HL-60/S4 (cell line): Measurements from ENCODE around the gene PHOX2A.

Source experiments
- in situ Hi-C: fragments of 300-500 bp; cut with MboI; formaldehyde crosslinking; loops from 2 replicates; pipeline ENCODE4 v1.14.3; 2022; ENCODE audit warnings: low sequenced_read_pairs

The PHOX2A gene

GRCh38 chr11:72250661-72251464 is 6.9 kb upstream of the PHOX2A start:
- in situ Hi-C loops = no loop called here

- in situ Hi-C loops = no loop called here
Measured at GRCh38 chr11:72249961-72250360, 6.0 kb upstream of the PHOX2A start.

DNA sequence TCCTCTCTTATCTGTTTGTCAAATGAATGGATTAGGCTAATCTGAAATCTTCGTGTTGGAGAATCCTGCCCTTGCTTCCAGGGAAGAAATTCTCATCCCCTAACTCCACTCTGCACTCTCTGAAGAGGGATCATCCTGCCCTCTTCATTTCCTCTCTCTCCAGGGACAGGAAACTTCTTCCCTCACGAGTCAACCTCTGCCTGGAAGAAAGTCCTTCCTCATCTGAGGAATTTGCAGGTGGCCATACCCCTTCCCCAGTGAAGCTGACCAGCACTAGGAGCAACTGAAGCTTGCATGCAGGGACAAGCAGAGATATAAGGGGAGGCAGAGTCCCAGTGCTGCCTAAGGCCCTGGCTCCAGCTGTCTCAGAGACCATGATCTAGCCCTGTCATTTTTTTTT is 3.6 kb upstream of the PHOX2A start:
- in situ Hi-C loops = no loop called here

- in situ Hi-C loops = no loop called here
Measured at GRCh38 chr11:72245263-72245816, 1.4 kb upstream of the PHOX2A start.

DNA sequence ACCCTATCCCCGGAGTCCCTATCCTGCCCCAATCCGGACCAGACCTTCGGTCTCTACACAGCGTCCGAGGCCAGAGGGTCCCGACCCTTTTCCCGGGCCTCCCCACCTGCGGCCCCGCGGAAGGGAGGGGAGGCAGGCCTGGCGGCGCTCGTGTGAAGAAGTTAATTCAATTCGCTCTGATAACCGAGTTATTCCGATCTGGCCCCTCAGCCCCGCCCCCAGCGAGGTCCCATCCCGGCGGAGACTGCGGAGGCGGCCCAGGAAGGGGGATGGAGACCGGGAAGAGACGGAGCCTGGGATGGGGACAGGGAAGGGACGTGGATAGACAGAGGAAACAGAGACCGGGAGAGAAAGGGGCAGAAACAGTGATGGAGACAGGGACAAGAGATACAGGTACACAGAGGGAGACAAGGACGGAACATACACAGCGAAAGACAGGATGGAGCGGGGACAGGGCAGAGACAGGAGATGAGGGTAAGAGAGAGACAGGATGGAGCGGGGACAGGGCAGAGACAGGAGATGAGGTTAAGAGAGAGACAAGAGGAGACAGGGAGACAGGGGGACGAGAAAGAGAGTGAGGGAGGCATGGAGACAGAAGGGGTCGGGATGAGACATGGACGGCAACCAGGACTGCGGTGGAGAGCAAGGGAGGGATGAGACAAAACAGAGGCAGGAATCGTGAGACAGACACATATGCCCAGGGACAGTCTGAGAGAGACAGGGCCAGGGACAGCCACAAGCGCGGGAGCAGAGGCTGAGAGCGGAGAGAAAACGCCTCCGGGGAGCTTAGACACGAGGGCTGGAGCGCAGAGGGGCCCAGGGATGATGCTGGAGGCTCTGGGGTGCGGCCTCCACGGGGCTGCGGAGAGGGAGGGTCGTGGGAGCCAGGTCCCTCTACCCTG is 636 bp upstream of the PHOX2A start:
- in situ Hi-C loops = no loop called here

- in situ Hi-C loops = no loop called here
Measured at GRCh38 chr11:72243173-72244059, 560 bp downstream of the PHOX2A start.

GRCh38 chr11:72242141-72242540 is 1.8 kb downstream of the PHOX2A start:
- in situ Hi-C loops = no loop called here

DNA sequence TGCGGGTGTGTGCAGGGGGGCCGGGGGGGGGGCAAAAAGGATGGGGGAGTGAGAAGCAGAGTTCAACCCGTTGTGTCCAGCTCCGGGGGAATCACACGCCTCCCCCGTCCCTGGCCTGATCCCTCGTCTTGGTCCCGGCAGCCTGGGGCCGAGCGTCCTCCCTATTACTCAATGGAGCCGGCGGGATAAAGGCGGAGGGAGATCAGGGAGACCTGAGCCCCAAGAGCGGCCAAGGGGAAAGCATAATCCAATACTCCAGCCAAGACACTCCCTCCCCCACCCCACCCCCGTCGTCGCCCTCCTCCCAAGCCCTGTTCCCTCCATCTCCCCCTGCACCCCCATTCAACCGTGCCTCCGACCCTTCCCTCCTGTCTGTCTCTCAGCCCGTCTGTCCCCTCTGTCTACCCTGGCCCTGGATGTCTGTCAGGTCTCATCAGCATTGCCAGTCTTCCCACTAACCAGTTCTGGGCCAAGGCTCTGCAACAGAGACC is 2.6 kb downstream of the PHOX2A start:
- in situ Hi-C loops = no loop called here

DNA sequence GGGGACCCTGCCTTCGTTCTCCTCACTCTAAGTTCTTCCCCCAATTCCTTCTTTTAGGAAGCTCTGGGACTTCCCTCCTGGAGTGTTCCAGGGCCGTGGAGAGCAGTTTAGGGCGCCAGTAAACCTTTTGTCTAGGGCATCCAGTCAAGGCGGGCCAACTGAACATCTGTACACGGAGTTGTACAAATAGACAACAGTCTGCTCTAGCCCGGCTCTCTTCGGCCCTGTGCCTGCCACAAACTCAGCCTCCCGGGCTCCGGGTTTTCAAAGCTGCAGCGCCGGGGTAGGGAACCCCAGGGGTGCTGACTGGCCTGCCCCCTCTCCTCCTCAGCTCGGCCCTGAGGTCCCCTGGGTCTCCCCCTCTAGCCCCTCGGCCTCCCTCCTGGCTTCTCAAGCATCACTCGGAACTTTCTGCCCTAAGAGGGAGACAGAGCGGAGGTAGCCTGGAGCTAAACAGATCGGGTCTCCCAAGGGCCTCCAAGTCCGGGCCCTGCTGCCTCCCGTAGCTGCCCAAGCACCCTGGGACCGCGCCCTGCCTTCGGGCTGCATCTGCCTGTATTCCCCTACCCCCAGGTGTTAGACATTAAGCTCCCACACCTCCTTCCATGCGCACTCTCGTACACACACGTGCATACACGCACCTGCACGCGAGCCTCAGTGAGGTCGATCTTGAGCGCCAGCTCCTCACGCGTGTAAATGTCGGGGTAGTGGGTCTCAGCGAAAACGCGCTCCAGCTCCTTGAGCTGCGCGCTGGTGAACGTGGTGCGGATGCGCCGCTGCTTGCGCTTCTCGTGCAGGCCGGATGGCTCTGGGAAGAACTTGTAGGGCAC is 3.3 kb downstream of the PHOX2A start:
- in situ Hi-C loops = no loop called here

DNA sequence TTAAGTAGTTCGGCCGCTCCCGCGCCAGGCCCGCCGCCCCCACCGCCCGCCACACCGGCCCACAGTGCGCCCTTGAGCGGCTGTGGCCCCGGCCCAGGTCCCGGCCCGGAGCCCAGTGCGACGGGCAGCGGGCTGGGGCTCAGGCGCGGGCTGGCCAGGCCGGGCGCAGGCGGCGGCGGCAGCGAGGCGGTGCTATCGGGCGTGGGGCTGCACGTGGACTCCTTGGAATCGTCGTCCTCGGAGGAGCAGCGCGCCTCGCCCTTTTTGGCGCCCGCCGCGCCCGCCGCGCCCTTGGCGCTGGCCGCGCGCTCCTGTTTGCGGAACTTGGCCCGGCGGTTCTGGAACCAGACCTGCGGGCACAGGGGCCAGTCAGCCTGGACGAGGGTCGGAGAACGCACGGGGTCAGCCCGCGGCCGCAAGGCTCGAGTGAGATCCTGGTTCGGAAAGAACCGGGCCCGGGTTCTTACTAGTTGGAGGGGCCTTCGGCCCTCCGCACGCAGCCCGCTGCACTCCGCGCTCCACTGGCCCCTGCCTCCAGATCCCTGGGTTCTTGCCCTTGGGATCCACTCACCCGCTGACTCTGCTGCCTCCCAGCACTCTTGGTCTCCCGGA is 4.0 kb downstream of the PHOX2A start:
- in situ Hi-C loops = no loop called here

GRCh38 chr11:72239313-72239848 is 4.6 kb downstream of the PHOX2A start:
- in situ Hi-C loops = no loop called here

DNA sequence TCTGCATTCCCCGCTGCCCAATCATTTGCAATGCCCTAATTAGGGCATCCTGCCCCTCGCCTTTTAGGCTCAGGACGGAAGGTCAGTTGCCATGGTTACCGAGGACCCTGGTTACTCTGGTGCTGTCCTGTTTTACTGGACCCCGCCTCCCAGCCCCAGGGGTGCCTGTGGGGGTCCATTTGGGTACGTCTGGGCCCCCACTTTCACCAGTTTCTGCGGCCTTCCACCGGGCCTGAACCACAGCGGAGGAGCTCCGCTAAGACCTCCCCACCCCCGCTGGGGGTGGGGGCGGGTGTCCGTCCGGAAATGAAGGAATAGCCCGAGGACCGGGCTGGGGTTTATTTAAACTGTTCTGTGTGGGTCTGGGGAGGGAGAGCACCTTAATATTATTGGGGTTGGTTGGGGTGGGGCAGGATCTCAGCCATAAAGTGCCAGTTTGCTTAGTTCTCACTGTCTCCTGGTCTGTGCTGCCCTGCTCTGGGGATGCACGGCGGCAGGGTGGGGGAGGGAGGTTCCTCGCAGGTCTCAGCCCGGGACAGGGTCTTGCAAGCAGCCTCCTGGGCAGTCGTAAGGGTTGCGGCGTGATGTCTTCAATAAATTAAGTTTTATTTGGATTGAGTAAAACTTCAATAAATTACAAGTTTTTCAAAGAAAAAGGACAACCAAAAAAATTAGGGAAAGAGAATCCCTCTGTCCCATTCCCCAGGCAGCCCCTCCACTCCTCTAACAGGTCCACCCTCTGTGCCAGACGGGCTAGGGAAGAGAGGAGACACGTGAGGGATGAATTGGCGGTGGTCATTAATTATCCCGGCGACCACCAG is 5.3 kb downstream of the PHOX2A start:
- in situ Hi-C loops = no loop called here

GRCh38 chr11:72238040-72238450 is 5.9 kb downstream of the PHOX2A start:
- in situ Hi-C loops = no loop called here

DNA sequence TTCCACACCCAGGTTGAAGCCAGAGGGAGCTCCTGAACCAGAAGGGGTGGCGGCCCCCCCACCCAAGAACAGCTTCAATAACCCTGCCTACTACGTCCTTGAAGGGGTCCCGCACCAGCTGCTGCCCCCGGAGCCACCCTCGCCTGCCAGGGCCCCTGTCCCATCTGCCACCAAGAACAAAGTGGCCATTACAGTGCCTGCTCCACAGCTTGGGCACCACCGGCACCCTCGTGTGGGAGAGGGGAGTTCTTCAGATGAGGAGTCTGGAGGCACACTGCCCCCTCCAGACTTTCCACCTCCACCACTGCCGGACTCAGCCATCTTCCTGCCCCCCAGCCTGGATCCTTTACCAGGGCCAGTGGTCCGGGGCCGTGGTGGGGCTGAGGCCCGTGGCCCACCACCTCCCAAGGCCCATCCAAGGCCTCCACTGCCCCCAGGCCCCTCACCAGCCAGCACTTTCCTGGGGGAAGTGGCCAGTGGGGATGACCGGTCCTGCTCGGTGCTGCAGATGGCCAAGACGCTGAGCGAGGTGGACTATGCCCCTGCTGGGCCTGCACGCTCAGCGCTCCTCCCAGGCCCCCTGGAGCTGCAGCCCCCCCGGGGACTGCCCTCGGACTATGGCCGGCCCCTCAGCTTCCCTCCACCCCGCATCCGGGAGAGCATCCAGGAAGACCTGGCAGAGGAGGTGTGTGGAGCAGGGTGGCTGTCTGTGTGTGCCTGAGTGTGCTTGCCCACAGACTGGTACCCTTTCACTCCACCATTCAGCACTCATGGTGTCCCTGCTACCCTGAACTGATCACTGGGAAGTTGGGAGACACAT is 6.7 kb downstream of the PHOX2A start:
- in situ Hi-C loops = no loop called here

DNA sequence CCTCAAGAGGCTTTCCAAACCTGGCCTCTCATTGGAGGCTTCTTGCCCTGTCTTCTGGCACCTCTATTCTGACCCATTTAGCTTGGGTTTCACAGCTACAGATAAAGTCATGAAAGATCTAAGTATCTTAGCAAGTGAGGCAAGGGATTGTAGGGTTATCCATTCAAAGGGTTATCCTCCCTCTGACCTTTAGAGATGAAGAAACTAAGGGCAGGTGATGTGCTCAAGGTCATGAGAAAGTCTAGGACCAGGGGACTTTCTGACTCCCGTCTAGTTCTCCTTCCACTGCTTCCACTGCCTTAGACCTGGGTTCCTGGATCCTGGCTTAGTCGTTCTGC is 7.2 kb downstream of the PHOX2A start:
- in situ Hi-C loops = no loop called here

DNA sequence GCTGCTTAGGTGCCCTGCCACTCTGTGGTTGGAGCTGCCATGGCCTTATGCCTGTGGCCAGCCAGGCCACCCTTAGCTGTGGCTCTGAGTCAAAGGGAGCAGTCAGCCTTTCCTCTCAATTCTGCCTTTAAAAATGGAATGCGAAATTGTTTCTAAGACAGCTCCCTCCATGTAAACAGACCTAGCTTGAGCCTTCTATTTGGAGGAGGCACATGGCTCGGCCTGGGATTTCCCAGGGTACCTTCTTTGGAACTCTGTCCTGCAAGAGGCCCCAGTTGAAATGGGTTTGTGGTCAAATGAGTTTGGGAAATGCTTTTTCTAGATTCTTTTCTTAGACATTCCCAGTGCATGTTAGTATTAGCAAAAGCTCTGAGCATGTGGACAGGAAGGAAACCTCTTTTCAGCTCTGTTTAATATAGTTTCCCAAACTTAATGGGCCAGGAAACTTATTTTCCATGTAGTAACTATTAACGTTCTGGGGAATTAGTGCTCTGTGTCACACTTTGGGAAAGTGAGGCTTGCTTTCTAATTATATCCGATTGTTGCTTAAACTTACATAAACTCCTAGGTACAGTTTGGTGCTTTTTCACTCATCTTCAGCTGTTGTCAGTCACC is 7.8 kb downstream of the PHOX2A start:
- in situ Hi-C loops = no loop called here
